Measurements from ENCODE around the gene SMAD3. TPM values are rescaled to one million over a fixed set of nuclear protein-coding genes. Genes with fewer than 3 reads are reported as not detected.

SMAD3 gene
- polyA plus RNA-seq, 2 donors = 24.8 to 51.5 TPM

DNA sequence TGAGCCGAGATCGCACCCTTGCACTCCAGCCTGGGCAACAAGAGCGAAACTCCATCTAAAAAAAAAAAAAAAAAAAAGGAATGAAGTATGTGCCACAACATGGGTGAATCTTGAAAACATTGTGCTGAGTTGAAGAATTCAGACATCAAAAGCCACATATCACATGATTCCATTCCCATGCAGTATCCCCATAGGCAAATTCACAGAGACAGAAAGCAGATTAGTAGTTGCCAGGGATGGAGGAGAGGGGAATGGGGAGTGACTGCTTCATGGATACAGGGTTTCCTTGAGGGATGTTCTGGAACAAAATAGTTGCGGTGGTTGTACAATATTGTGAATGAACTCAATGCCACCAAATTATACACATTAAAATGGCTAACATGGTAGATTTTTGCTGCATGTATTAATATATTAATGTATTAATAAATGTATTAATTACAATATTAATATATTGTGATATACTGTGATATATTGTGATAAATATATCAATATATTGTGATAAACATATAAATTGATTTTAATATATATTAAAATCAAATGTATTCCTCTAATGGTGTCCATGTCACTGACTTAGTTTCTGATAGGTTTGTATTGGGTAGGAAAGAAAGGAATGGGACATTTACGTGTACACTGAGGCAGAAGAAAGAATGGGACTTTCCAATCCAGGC, 34.9 kb downstream of the SMAD3 start:
- Histone ChIP-seq H3K27ac (ENCODE audit: low read depth in 2 of 2, low read length in 1 of 2) (peak overlapping the region; percentile 76 to 80), H3K4me3 (ENCODE audit: low read depth in 1 of 2, low read length in 2 of 2) (no peak overlapping the region), H3K4me1 (ENCODE audit: control insufficient read depth in 2 of 2, insufficient read depth in 2 of 2, low read length in 1 of 2) (peaks cover 8 to 39% of the 10 kb centered on the region in 2 donors), H3K36me3 (ENCODE audit: control insufficient read depth in 2 of 2, insufficient read depth in 2 of 2, low read length in 1 of 2) (peaks cover 0 to 2% of the 10 kb centered on the region in 2 donors), H3K27me3 (ENCODE audit: control insufficient read depth in 1 of 2, insufficient read depth in 2 of 2, low read length in 2 of 2) (no peaks in the 10 kb centered on the region), H3K9me3 (ENCODE audit: control insufficient read depth in 2 of 2, insufficient read depth in 1 of 2, low read depth in 1 of 2, low read length in 1 of 2) (no peaks in the 10 kb centered on the region)
- WGBS, 2 donors = 64 to 72% methylated on average over 5 of the region's 5 CpGs

DNA sequence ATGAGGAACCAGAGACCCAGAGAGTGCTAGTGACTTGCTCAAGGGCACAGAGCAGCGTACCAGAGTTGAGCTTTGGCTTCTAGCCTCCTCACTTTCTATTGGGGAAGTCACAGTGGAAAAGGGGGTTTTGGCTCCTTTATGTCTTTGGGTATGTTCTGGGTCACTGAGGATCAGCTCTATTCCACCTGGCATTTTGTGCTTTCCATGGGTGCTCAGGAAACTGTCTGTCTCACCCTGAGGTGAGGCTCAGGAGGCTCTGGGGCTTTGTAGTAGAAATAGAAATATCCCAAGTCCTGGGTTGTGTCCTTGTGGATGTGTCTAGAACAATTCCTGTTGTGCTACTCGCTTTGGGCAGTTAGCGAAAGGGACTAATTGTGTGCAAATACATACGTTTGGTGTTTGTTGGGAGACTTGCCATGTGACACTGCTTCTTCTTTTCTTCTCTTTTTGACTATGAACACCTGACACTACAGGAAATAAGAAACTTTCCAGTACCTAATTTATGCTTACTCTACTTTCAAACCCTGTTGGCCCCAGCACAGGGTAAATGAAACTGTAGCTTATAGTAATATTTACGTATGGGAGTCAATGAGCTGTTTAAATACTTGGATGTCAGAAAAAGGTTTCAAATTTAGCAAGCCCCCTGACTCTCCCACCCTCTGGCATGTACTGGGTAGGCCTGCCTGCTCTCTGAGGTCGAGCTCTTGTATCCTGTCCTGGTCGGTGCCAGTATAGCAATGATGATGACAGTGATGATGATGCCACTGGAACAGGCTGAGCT, 35.6 kb downstream of the SMAD3 start:
- Histone ChIP-seq H3K4me3 (ENCODE audit: low read depth in 1 of 2, low read length in 2 of 2) (no peak overlapping the region), H3K36me3 (ENCODE audit: control insufficient read depth in 2 of 2, insufficient read depth in 2 of 2, low read length in 1 of 2) (no peaks in the 10 kb centered on the region), H3K27me3 (ENCODE audit: control insufficient read depth in 1 of 2, insufficient read depth in 2 of 2, low read length in 2 of 2) (no peaks in the 10 kb centered on the region), H3K27ac (ENCODE audit: low read depth in 2 of 2, low read length in 1 of 2) (peak overlapping the region; percentile 76 to 80), H3K4me1 (ENCODE audit: control insufficient read depth in 2 of 2, insufficient read depth in 2 of 2, low read length in 1 of 2) (peaks cover 8 to 44% of the 10 kb centered on the region in 2 donors), H3K9me3 (ENCODE audit: control insufficient read depth in 2 of 2, insufficient read depth in 1 of 2, low read depth in 1 of 2, low read length in 1 of 2) (no peaks in the 10 kb centered on the region)
- 66 to 71% methylated on average over 7 of the region's 7 CpGs for WGBS, 2 donors

DNA sequence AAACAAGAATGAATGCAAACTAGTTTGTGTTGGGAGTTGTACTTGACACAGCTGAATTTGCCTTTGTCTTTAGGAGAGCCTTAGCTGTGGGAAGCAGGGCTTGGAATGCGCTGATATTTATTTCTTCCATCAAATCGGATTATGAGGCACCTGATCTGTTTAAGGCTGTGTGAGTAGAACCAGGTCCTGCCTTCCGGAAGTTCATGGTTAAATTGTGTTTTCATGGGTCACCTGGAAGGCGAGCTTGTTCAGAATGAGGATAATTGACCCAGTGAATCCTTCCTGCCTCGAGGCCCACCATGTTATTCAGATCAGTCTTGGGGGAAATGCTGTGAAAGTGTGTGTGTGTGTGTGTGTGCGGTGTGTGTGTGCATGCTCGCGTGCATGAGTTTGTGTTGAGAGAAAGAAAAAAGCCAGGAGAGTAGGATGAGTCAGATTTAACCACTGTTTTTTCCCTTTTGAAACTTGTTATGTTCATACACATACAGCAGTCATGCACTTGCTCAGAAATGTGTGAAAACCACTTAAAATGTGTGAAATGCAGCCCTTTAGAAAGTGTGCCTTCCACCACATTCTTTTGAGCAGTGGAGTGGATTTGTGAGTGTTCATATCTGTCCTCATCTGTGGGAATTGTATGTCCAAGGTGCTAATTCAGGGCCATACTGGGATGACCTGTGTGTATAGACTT, 36.7 kb downstream of the SMAD3 start:
- Histone ChIP-seq H3K4me1 (ENCODE audit: control insufficient read depth in 2 of 2, insufficient read depth in 2 of 2, low read length in 1 of 2) (peaks cover 10 to 49% of the 10 kb centered on the region in 2 donors), H3K27me3 (ENCODE audit: control insufficient read depth in 1 of 2, insufficient read depth in 2 of 2, low read length in 2 of 2) (no peaks in the 10 kb centered on the region), H3K27ac (ENCODE audit: low read depth in 2 of 2, low read length in 1 of 2) (peak overlapping the region; percentile 80 to 82), H3K36me3 (ENCODE audit: control insufficient read depth in 2 of 2, insufficient read depth in 2 of 2, low read length in 1 of 2) (no peaks in the 10 kb centered on the region), H3K9me3 (ENCODE audit: control insufficient read depth in 2 of 2, insufficient read depth in 1 of 2, low read depth in 1 of 2, low read length in 1 of 2) (no peaks in the 10 kb centered on the region), H3K4me3 (ENCODE audit: low read depth in 1 of 2, low read length in 2 of 2) (no peak overlapping the region)
- 27 to 47% methylated on average over 8 of the region's 8 CpGs for WGBS, 2 donors

DNA sequence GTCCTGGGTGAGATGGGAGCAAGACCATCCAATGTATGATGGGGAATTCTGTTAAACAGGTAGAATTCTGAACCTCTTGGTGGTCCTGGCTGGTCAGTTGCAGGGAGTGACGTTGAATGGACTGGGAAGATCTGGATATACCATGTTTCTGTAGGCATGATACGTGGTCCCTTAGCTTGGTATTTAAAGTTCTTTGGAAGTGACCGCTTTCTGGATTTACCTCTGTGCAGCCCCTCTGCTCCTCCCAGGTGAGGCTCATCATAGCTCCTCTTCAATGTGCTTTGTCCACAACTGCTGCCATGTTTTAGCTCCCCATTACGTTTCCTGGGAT, 37.2 kb downstream of the SMAD3 start:
- H3K9me3 ChIP-seq (ENCODE audit: control insufficient read depth in 2 of 2, insufficient read depth in 1 of 2, low read depth in 1 of 2, low read length in 1 of 2) = no peaks in the 10 kb centered on the region
- no peaks in the 10 kb centered on the region for H3K27me3 ChIP-seq (ENCODE audit: control insufficient read depth in 1 of 2, insufficient read depth in 2 of 2, low read length in 2 of 2)
- H3K4me1 ChIP-seq (ENCODE audit: control insufficient read depth in 2 of 2, insufficient read depth in 2 of 2, low read length in 1 of 2) = peaks cover 14 to 53% of the 10 kb centered on the region in 2 donors
- H3K4me3 ChIP-seq (ENCODE audit: low read depth in 1 of 2, low read length in 2 of 2) = no peak overlapping the region
- H3K36me3 ChIP-seq (ENCODE audit: control insufficient read depth in 2 of 2, insufficient read depth in 2 of 2, low read length in 1 of 2) = no peaks in the 10 kb centered on the region
- WGBS, 2 donors = 94 to 96% methylated on average over 4 of the region's 4 CpGs
- peak overlapping the region; percentile 45 to 82 for H3K27ac ChIP-seq (ENCODE audit: low read depth in 2 of 2, low read length in 1 of 2)

DNA sequence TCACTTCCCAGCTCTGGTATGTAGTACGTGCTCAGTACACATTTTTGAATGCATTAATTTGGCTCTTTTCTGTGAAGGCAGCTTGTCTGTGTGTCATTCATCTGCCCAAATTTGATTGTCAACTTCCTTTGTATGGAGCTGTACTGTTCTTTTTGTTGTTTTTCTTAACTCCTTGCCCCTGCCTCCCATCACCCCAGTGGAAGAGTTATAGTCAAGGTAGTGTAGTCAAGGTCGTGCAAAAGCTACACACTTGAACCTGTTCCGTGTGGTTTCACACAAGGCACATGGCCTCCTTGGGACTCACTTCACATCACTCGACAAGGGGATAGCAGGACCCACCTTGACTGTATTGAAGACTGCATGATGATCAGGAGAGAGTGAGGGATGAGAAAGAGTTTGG, 37.6 kb downstream of the SMAD3 start:
- H3K27ac ChIP-seq (ENCODE audit: low read depth in 2 of 2, low read length in 1 of 2) = peak overlapping the region in 1 of 2 donors; percentile 68
- H3K4me3 ChIP-seq (ENCODE audit: low read depth in 1 of 2, low read length in 2 of 2) = no peak overlapping the region
- no peaks in the 10 kb centered on the region for H3K9me3 ChIP-seq (ENCODE audit: control insufficient read depth in 2 of 2, insufficient read depth in 1 of 2, low read depth in 1 of 2, low read length in 1 of 2)
- no peaks in the 10 kb centered on the region for H3K27me3 ChIP-seq (ENCODE audit: control insufficient read depth in 1 of 2, insufficient read depth in 2 of 2, low read length in 2 of 2)
- H3K4me1 ChIP-seq (ENCODE audit: control insufficient read depth in 2 of 2, insufficient read depth in 2 of 2, low read length in 1 of 2) = peaks cover 17 to 54% of the 10 kb centered on the region in 2 donors
- no peaks in the 10 kb centered on the region for H3K36me3 ChIP-seq (ENCODE audit: control insufficient read depth in 2 of 2, insufficient read depth in 2 of 2, low read length in 1 of 2)
- 81 to 86% methylated on average over 4 of the region's 4 CpGs for WGBS, 2 donors

DNA sequence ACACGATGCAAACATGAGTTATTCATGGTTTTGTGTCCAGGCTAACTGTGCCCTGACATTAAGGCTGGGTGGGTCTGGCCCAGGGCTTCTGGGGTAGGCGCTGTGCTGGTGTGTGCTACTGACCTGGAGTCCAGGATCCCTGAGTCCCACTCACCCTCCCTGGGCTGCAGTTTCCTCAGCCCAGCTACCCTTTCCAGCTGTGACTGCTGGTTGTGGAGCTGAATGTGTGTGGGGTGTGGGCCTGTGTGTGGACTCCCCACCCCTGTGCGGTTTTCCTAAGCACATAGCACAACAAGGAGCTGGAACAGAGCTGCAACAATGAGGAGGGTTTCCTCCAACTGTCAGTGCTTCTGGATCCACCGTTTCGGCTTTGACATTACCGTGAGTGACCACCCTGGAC, 38.0 kb downstream of the SMAD3 start:
- WGBS, 2 donors = 82 to 85% methylated on average over 6 of the region's 6 CpGs
- Histone ChIP-seq H3K4me3 (ENCODE audit: low read depth in 1 of 2, low read length in 2 of 2) (no peak overlapping the region), H3K27ac (ENCODE audit: low read depth in 2 of 2, low read length in 1 of 2) (peak overlapping the region; percentile 54 to 68), H3K4me1 (ENCODE audit: control insufficient read depth in 2 of 2, insufficient read depth in 2 of 2, low read length in 1 of 2) (peaks cover 19 to 56% of the 10 kb centered on the region in 2 donors), H3K36me3 (ENCODE audit: control insufficient read depth in 2 of 2, insufficient read depth in 2 of 2, low read length in 1 of 2) (no peaks in the 10 kb centered on the region), H3K9me3 (ENCODE audit: control insufficient read depth in 2 of 2, insufficient read depth in 1 of 2, low read depth in 1 of 2, low read length in 1 of 2) (no peaks in the 10 kb centered on the region), H3K27me3 (ENCODE audit: control insufficient read depth in 1 of 2, insufficient read depth in 2 of 2, low read length in 2 of 2) (no peaks in the 10 kb centered on the region)

DNA sequence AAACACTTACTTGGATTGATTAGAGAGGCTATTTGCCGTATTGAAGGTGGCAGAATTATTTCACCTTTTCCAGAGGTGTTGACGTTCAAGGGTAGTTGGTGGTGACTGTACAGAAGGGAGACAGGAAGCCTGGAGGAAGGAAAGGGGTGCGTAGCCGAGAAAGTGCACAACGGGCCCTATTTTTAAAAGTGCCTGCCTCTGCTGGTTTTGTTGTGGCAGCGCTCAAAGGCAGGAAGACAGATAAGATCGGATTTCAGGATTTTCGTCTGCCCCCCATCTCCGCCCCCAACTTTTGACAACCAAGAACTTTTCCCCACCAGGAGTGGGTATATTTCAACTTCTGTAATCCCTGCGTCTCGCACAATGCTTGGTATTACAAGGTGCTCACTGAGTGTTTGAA, 38.5 kb downstream of the SMAD3 start:
- Histone ChIP-seq H3K4me1 (ENCODE audit: control insufficient read depth in 2 of 2, insufficient read depth in 2 of 2, low read length in 1 of 2) (peaks cover 17 to 54% of the 10 kb centered on the region in 2 donors), H3K9me3 (ENCODE audit: control insufficient read depth in 2 of 2, insufficient read depth in 1 of 2, low read depth in 1 of 2, low read length in 1 of 2) (no peaks in the 10 kb centered on the region), H3K27ac (ENCODE audit: low read depth in 2 of 2, low read length in 1 of 2) (peak overlapping the region in 1 of 2 donors; percentile 54), H3K36me3 (ENCODE audit: control insufficient read depth in 2 of 2, insufficient read depth in 2 of 2, low read length in 1 of 2) (no peaks in the 10 kb centered on the region), H3K4me3 (ENCODE audit: low read depth in 1 of 2, low read length in 2 of 2) (no peak overlapping the region), H3K27me3 (ENCODE audit: control insufficient read depth in 1 of 2, insufficient read depth in 2 of 2, low read length in 2 of 2) (no peaks in the 10 kb centered on the region)
- WGBS, 2 donors = 67 to 71% methylated on average over 11 of the region's 11 CpGs

DNA sequence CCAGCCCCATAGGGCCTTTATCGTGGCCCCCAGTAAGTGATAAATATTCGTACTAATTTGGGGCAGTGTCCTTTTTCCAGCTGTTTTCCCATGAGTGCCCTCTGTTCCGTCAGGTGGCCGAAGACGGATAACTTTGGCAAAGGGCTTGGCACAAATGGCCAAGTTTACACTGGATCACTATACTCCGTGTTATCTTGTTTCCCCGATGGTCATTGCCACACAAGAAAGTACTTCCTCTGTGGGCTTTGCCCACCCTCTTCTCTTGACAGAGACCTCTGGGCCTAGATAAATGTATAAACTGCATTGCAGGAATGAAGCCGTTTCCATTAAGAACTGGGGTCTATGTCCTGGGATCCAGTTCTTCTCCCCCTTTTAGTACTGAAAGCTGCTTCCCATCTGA, 39.1 kb downstream of the SMAD3 start:
- peaks cover 17 to 54% of the 10 kb centered on the region in 2 donors for H3K4me1 ChIP-seq (ENCODE audit: control insufficient read depth in 2 of 2, insufficient read depth in 2 of 2, low read length in 1 of 2)
- no peaks in the 10 kb centered on the region for H3K27me3 ChIP-seq (ENCODE audit: control insufficient read depth in 1 of 2, insufficient read depth in 2 of 2, low read length in 2 of 2)
- H3K27ac ChIP-seq (ENCODE audit: low read depth in 2 of 2, low read length in 1 of 2) = peak overlapping the region; percentile 94 to 99
- no peak overlapping the region for H3K4me3 ChIP-seq (ENCODE audit: low read depth in 1 of 2, low read length in 2 of 2)
- WGBS, 2 donors = 43 to 57% methylated on average over 8 of the region's 8 CpGs
- peaks cover 0 to 2% of the 10 kb centered on the region in 2 donors for H3K36me3 ChIP-seq (ENCODE audit: control insufficient read depth in 2 of 2, insufficient read depth in 2 of 2, low read length in 1 of 2)
- H3K9me3 ChIP-seq (ENCODE audit: control insufficient read depth in 2 of 2, insufficient read depth in 1 of 2, low read depth in 1 of 2, low read length in 1 of 2) = no peaks in the 10 kb centered on the region

DNA sequence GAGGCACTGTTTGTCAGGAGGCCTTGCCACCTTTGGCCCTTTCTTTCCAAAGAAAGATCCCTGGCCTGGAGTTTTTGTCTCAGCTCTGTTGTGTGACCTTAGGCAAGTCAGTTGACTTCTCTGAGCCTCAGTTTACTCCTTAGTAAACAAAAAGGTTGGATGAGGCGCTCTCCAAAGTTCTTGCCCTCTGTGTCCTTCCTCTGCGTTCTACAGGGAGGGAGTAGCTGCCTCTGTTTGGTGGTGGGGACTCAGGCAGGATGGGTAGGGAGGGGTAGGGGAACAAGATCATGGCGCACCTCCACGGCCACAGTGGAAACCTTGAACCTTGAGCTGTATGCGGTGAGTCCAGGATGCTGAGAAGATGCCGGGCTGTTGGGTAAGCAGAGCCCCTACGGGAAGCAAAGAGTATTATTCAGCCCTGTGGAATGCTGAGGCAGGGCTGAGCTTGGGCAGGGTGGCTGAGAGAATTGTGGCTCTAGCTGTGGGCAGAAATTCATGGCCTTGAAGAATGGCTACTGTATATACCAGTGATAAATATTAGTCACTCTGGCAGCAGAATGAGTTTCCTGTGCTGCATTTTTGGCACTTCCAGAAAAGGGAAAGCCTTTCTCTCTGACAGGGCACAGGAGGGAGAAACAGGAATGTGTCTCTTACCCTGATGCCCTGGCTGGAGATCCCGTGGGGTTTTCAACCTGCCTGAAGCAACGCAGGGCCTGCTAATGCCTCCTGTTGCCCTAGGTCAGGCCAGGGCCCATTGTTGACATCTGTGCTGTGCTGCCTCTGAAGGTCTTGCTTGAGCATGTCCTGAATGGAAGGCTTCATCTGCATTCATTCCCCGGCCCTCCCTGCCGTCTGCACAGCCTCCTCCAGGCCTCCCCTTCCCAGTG, 39.9 kb downstream of the SMAD3 start:
- no peaks in the 10 kb centered on the region for H3K9me3 ChIP-seq (ENCODE audit: control insufficient read depth in 2 of 2, insufficient read depth in 1 of 2, low read depth in 1 of 2, low read length in 1 of 2)
- H3K27me3 ChIP-seq (ENCODE audit: control insufficient read depth in 1 of 2, insufficient read depth in 2 of 2, low read length in 2 of 2) = no peaks in the 10 kb centered on the region
- H3K36me3 ChIP-seq (ENCODE audit: control insufficient read depth in 2 of 2, insufficient read depth in 2 of 2, low read length in 1 of 2) = peaks cover 0 to 2% of the 10 kb centered on the region in 2 donors
- H3K4me3 ChIP-seq (ENCODE audit: low read depth in 1 of 2, low read length in 2 of 2) = no peak overlapping the region
- 32 to 44% methylated on average over 11 of the region's 11 CpGs for WGBS, 2 donors
- peak overlapping the region; percentile 94 to 99 for H3K27ac ChIP-seq (ENCODE audit: low read depth in 2 of 2, low read length in 1 of 2)
- H3K4me1 ChIP-seq (ENCODE audit: control insufficient read depth in 2 of 2, insufficient read depth in 2 of 2, low read length in 1 of 2) = peaks cover 17 to 57% of the 10 kb centered on the region in 2 donors
